Epithelial cell of alveolus of lung (primary cell): Measurements from ENCODE around the gene PPP3CA. TPM values are rescaled to one million over a fixed set of nuclear protein-coding genes. Genes with fewer than 3 reads are reported as not detected.

Experiments used
- total RNA-seq: library from RNA; depleted of rRNA; stranded (reverse); fragments of >200 nt; gene quantifications from 2 replicates; pipeline ENCODE4 v1.2.1, GENCODE V29; 2015

PPP3CA gene
- 30.0 and 52.0 TPM in 2 replicates for total RNA-seq

DNA sequence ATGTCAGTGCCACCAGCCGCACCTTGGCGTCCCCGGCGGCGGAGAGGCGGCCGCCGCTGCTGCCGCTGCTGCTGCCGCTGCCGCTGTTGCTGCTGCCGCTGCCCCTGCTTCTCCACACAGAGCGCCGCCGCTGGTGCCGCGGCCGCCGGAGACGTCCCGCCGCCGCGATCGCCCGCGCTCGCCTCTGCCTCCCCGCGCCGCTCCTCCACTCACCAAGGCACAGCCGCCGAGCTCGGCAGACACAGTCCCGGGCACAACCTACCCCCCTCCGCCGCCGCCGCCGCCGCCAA is at the start of gene PPP3CA:
PPP3CA (minus strand) TSS at position 260 of the 290 bp plus-strand sequence.

